DMS53 treated with DMSO at 0.1 percent for 48 hours (cell line): ENCODE results near the gene RAP1GAP2.
A peak's percentile ranks its signal among the peaks of the same experiment; 100 is the strongest.

ENCODE experiments used
- DNase-seq: peaks from one replicate; lab custom pipeline; 2025; ENCODE audit not compliant: unreplicated experiment; lab: John Stamatoyannopoulos, UW

The RAP1GAP2 gene

DNA sequence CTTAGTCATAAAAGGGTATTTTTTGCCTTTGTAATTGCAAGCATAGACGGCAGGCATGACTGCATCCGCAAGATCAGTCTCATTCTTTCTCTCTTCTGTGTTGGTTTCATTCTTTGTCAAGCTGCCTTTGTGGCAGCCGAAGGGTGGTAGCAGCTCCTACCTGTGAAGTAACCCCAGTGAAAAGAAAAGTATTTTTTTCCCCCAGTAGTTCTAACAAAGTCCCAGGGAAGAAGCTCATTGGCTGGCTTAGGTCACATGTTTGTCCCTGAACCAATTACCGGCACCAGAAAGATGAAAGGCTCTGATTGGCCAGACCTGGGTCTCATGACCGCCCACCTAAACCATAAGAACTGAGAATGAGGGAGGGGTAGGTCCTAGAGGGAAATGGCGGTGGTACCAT is 110.7 kb downstream of the RAP1GAP2 start:
- no peak for DNase-seq

DNA sequence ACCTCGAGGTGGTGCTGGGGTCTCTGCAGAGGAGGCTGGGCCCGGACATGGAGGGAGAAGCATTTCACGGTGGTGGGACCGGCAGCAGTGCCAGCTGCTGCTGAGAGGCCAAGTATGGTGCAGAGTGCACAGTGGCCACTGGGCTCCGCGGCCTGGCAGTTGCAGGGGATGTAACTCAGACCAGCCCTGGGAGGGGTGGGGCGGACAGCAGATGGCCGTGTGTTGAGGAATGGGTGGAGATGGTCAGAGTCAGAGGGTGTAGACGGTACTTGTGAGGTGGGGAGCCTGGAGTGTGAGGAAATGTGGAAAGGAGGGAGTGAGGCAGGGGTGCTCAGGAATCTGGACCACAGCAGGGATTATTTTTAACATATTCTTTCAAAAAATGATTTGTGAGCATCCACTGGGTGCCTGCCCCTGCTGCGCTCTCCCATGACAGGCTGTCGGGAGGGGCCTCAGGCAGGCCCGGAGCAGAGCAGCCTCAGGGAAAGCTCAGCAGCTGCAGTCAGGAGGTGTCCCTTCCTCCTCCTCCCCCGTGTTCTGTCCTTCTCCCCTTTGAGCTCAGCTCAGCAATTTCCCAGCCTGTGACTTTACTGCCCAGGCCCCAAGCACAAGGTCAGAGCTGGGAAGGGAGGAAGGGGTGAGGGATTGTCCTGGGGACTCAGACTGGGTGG is 113.1 kb downstream of the RAP1GAP2 start:
- DNase-seq, result no peak

DNA sequence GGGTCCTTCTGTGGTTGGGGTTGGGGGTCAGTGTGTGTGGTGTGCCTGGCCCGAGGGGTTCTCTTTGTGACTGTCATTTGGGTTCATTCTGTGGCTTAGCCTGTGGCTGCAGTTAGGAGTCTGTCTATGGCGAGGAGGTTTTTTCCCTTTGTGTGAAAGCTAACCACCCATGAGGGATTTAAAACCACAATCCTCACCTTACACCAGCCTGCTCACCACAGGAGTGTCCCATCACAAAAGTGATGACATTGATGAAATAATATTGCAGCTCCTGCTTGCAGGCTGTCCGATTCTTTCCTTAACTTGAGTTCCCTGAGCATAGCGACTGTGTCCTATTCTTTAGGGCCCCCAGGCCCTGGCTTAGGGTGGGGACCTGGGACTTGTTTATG is 113.6 kb downstream of the RAP1GAP2 start:
- DNase-seq, result no peak

DNA sequence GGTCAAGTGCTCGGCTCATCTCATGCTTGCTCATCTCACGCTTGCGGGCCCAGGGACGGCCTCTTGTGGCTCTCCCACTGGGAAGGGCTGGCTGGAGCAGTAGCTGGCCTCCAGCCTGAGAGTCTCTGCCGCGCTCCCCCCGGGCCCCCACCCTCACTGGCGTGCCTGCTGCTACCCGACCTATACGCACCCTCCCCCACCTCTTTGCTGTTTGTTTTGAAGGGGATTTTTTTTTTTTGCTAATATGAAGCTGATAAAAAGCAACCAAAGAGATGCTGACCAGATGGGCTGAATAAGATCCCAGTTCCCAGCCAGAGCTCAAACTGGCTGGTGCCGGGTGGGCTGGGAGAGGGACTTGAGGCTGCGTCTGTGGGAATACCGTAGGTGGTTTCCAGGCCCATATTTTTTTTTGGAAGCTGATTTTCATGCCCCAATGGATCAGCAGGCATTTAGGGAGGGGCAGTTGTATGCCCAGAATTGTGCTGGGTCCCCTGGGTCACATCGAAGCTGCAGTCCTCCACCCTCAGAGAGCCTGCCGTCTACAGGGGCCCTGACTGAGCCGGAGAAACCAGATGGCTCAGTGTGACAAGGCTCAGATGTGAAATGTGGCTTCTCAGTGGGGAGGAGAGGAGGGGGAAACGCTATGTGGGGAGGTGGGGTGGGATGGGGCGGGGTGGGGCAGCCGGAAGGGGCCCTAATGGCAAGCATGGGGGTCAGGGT is 115.0 kb downstream of the RAP1GAP2 start:
- DNase-seq, result no peak

DNA sequence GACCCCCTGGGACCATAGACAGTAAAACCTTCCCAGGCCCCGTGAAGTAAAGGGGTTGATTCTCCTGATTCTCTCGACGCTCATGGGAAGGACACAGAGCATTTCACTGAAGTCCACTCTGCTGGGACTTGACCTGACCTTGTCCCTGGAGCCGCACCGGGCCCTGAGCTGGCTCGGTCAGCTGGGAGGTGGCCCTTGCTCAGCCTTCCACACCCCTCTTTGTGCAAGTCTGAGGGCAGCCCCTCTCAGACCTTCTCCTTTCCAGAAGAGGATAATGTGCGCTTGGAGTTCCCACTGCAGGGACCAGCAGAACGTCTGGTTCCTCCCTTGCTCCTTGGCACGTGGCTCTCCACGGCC is 115.5 kb downstream of the RAP1GAP2 start:
- no peak for DNase-seq

DNA sequence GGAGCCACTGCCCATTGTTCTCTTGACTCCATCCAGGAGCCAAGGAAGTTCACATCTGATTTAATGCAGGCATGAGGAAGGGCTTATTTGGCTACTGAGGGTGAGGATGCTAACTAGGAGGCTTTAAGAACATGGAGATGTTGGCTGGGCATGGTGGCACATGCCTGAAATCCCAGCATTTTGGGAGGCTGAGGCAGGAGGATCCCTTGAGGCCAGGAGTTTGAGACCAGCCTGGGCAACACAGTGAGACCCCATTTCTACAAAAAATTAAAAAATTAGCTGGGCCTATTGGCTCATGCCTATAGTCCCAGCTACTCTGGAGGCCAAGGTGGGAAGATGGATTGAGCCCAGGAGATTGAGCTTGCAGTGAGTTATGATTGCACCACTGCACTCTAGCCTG is 116.5 kb downstream of the RAP1GAP2 start:
- no peak for DNase-seq

DNA sequence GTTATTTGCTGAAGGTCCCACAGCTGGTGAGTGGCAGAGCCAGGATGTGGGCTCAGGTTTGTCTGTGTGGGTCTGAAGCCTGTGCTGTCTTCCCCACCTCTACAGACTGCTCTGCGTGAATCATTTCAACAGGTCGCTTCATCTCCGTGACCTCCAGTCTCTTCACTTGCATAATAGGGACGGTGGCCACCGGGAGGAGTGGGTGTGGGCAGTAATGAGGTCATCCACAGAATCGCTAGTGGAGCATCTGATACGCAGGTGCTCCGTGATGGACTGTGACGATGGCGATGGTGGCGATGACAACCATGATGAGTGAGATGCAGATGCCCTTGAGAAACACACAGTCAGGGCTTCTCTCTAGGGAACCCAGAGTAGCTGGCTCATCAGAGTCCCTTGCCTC is 120.2 kb downstream of the RAP1GAP2 start:
- no peak for DNase-seq

DNA sequence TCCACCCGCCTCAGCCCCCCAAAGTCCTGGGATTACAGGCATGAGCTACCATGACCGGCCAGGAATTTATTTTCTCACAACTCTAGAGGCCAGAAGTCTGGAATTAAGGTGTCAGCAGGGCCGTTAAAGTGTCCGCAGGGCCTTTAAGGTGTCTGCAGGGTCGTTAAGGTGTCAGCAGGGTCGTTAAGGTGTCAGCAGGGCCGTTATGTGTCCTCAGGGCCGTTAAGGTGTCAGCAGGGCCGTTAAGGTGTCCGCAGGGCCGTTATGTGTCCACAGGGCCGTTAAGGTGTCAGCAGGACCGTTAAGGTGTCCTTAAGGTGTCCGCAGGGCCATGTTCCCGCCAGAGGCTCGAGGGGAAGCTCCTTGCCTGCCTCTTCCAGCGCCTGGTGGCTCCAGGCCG is 125.2 kb downstream of the RAP1GAP2 start:
- no peak for DNase-seq

DNA sequence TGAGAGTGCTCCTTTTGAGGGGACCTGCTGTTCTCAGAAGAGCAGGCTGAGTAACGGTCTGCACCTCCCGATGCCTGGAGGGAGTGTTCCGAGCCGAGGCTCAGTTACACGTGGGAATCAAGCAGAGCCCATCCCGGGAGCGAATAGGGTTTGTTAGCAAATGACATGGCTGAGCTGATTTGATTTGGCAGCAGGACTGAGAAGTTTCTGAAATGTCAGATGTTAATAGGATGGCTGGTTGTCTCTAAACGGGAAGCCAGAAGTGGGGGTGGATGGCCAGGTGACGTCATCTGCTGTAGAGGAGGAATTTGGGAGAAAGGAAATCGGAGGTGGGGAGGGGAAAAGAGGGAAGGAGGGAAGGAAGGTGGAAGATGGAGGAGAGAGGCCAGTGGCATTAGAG is 128.0 kb downstream of the RAP1GAP2 start:
- DNase-seq, result no peak

DNA sequence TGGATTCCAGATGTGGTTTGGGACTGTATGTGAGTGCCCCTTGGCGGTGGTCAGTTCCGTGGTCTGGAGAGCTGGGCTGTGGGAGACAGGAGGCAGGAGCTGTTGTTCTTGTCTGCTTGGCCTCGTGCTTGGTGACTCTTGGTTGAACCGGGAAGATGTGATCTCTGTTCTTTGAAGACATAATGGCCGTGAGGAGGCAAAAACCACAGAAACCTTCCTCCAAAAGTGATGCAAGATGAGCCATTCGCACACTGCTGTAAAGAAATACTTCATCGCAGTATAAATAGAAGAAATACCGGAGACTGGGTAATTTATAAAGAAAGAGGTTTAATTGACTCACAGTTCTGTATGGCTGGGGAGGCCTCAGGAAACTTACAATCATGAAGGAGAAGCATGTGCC is 128.8 kb downstream of the RAP1GAP2 start:
- no peak for DNase-seq

DNA sequence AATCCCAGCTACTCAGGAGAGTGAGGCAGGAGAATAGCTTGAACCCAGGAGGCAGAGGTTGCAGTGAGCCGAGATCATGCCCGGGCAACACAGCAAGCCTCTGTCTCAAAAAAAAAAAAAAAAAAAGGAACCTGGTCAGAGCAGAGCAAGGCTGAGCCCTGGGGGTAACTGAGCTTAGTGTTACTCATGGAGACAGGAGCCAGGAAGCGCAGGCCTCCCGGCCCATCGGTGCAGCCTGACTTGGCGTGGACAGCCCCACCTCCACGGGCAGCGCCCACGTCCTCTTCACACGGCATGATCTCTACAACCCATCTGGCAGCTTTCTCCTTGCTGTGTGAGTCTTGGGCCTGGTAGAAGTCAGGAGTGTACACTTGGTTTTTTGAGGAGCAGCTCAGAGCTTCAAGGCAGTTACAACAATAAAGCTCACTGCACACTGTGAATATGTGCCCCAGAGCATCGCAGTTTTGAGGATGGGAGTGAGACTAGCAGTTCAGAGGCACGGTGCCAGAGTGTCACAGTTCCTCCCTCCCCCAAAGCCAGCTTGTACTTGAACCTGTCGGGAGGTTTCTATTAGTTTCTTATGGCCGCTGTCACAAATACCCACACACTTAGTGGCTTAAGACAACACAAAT is 129.9 kb downstream of the RAP1GAP2 start:
- no peak for DNase-seq

DNA sequence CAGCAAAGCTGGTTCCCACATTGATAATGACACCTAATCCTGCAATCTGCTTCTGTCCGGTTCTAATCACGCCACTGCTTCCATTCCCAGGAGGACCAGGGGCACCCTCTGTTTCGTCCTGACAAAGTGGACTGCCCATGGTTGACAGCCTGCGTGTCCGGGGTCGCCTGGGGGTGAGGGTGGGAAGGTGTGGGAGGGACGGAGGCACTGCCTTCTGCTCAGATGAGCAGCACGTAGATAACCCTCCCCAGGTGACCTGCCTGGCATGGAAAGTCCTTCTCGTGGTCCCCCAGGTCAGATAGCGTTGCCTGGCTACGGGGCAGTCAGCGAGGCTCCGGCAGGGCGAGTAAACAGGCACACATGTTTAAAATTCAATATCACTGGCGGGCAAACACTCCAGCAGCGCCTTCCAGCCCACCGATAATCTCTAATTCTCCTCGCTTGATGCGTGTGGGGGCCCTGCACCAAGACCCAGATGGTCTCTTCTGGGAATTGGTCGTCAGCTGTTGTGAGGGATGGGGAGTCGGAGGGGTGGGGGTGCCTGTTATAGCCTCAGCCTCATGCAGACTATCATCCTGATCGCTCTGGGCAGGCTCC is 132.2 kb downstream of the RAP1GAP2 start:
- DNase-seq, result no peak

DNA sequence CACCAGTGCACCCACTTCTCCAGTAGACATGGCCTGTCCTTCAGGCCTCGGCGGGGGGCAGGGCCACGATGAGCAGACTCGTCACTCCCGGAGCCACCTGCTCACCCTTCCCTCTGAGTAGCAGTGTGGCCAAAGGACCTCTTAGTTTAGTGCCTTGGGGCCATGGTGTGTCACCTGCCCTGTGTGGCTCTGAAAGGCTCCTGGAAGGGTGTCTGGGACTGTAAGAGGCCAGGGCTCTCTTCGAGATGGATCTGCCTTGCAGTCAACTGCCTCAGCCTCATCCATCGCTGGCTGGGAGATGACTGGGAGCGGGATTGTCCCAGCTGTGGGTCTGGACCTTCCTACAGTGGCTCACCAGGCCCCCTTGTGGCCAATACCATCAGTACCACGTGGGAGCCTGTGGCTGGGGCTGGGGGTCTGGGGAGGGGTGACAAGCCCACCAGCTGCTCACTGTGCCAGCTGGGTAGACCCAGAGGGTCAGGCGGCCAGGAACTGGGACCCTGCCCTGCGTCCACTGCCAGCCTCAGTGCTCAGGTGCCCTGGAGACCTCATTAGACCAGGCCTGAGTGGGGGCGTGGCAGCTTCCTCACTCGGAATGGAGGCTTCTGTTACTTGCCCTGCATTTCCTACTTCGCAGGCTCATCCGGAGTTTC is 133.8 kb downstream of the RAP1GAP2 start:
- DNase-seq, result peak; percentile 64

DNA sequence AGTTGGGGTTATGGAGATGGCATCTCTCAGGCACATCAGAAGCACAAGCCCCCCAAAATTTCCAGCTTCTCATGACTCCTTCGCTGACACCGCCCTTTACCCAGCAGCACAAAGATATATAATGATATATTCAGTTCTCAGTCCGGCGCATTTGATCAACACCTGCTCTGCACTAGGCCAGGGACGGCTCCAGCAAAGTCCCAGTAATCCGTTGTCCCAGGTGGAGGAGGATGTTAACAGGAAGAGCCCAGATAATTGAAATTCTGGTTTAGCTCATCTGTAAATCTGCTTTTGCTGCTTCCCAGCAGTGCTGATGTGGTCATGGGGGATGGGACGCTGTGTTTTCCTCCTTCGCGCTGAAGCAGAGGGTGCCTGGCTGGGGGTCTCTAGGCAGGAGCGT is 135.6 kb downstream of the RAP1GAP2 start:
- no peak for DNase-seq

DNA sequence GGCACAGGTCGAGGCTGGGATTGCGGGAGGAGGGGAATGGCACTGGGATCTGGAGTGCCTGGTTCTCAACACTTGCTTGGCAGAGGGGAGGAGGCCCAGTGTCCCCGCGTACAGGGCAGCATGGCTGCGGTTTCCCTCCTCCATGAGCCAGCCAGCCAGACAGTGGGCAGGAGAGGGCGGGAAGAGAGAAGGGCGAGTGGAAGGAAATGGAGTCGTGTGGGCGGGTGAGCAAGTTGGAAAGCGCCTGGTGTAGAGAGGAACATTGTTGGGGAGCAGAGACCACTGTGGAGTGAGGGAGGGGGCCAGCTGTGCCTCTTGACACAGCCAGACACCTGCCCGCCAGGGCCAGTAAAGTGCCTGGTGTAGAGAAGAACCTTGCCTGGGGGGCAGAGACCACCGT is 136.7 kb downstream of the RAP1GAP2 start:
- no peak for DNase-seq

DNA sequence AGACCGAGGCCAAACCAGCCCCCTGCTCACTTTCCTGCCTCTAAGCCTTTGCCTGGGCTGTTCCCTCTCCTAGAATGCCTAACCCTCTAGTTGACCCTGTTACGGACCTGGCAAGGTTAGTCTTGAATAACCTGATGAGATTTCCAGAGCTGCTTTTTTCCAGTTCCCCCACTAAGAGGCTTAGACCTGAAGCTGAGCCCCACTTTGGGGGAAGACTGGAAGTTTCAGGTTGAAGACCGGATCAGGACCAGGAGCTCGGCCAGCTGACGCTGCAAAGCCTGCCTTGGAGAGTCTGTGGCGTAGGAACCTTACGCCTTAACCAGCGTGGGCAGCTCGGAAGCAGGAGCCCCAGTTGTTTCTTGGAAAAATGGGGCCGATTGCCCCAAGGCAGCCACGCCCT is 137.4 kb downstream of the RAP1GAP2 start:
- no peak for DNase-seq

DNA sequence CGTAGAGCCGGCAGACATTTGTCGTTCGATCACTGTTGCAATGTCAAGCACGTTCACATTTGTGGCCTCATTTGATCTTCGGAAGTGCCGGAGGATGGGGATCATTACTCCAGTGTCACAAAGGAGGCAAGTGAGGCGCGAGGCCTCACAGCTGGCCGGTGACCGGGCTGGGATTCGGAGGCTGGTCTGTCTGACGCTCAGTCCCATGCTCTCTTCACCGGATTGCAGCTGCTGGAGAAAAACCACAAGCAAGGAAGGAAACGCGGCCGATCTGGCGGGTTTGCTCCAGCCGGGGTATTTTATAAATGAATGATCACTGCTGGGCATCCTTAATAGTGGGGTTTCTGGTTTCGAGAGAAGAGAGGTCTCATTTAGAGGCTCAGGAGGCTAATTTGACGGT is 139.4 kb downstream of the RAP1GAP2 start:
- DNase-seq, result no peak

DNA sequence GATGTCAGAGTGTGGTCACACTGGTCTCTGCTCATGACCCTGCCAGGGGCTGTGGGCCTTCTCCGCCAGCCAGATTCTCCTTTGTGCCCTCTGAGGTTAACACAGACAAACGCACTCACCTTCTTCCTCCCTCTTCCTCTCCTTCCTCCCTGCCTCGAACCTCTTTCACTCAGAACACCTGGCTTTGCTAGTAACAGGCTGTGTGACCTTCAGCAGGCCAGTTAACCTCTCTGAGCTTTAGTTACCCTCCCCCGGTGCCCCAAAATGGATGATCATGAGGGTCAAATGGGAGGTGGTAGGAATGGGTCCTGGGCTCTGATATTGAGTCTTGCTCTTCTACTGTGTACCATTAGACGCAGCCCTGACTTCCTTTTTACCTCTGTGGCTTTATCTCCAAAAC is 140.1 kb downstream of the RAP1GAP2 start:
- DNase-seq, result no peak

DNA sequence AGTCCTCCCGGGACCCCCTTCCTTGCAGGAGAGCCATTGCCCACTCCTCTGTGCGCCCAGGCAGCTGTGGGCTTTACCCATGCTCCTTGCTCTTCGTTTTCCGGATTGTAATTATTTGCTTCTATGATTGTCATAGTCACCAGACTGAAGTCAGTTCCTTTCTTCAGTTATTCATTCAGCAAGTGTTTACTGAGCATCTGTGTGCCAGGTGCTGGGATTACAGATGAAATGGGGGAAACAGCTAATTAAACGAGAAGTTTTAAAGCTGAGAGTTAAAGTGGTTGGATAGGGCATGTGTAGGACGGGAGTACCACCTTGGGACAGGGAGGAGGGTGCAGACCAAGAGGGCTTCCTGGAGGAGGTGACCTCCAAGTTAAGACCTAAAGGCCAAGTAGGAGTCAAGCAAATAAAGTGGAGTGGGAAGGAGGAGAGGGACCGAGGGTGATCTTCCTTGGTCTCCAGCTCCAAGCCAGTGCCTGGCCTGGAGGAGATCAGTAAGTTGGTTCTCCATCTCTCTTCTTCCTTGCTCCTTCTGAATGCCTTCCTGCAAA is 140.6 kb downstream of the RAP1GAP2 start:
- no peak for DNase-seq

DNA sequence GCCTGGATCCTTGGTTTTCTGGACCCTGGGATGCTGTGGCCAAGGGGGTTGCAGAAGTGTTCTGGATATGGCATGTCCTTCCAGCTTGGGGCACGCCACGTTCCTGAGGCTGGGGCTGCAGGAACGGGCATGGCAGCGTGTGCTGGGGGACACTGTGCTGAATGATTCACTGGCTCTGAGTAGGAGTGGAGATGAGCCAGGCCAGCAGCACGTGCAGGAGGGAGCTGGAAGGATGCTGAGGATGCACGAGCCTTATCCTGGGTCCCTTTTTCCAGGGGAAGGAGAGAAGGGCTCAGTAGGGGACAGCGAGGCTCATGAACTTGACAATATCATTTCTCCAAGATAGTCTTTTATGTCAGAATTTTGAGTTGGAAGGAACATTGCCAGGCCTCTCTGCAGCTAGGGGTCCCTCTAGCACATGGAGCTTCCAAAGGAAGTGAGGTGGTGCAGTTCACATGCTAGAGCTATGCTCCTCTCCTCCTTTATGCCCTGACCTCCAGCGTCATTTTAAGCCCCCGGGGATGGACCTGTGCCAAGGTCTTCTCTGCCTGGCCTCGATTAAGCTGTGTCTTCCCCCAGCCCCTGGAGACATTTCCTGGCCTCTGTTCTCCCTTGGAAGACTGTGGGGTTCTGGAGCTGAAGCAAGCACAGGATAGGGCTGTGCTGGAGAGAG is 141.2 kb downstream of the RAP1GAP2 start:
- DNase-seq, result no peak
